Effector memory CD4-positive, alpha-beta T cell (primary cell): Measurements from ENCODE around the gene MAU2.

ENCODE experiments used
- DNase-seq, 3 donors: peaks; one replicate each; pipeline ENCODE4 v3.0.0-alpha.2; 2020
- H3K27ac ChIP-seq: 2 replicates; pipeline ENCODE4 v1.7.0; 2013; ENCODE audit warnings: mild to moderate bottlenecking, low read length, moderate library complexity; ENCODE audit not compliant: insufficient read depth, poor library complexity, severe bottlenecking
- H3K27me3 ChIP-seq: replicated peaks from 2 replicates; pipeline ENCODE4 v1.7.0; 2013; ENCODE audit warnings: mild to moderate bottlenecking, low read length; ENCODE audit not compliant: insufficient read depth, control insufficient read depth, poor library complexity, severe bottlenecking
- H3K36me3 ChIP-seq: 2 replicates; pipeline ENCODE4 v1.7.0; 2013; ENCODE audit warnings: mild to moderate bottlenecking, low read length, moderate library complexity; ENCODE audit not compliant: control insufficient read depth, insufficient read depth
- H3K4me1 ChIP-seq: 2 replicates; pipeline ENCODE4 v1.7.0; 2013; ENCODE audit warnings: low read length, mild to moderate bottlenecking; ENCODE audit not compliant: control insufficient read depth, insufficient read depth, poor library complexity, severe bottlenecking
- H3K4me3 ChIP-seq: 2 replicates; pipeline ENCODE4 v1.7.0; 2013; ENCODE audit warnings: low read length, low read depth, mild to moderate bottlenecking; ENCODE audit not compliant: insufficient read depth, poor library complexity, severe bottlenecking
- H3K9me3 ChIP-seq: 2 replicates; pipeline ENCODE4 v1.7.0; 2013; ENCODE audit warnings: mild to moderate bottlenecking, low read length, moderate library complexity; ENCODE audit not compliant: control insufficient read depth

MAU2 gene

DNA sequence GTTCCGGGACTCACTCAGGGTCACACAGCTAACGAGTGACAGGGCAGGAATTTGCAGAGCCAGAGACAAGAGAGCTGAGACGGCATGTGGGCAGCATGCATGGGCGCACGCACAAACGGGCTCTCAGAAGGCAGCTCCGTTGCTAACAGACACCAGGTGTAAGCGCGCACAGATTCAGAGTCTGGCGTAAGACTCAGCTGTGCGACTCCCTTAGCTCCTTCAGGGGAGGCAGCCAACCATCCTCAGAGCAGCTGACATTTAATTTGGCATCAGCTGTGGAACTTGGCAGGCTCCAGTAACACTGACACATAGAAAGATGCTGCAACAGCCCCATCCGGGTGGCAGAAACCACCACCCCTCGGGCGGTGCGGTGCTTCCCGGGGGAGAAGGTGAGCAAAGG lies 40.1 kb upstream of the MAU2 start:
- Histone ChIP-seq H3K27ac (no peak overlapping the region), H3K9me3 (no peaks in the 10 kb centered on the region), H3K4me1 (no peaks in the 10 kb centered on the region), H3K27me3 (no peaks in the 10 kb centered on the region), H3K36me3 (peaks cover 72% of the 10 kb centered on the region), H3K4me3 (no peak overlapping the region)
- no peak for DNase-seq

DNA sequence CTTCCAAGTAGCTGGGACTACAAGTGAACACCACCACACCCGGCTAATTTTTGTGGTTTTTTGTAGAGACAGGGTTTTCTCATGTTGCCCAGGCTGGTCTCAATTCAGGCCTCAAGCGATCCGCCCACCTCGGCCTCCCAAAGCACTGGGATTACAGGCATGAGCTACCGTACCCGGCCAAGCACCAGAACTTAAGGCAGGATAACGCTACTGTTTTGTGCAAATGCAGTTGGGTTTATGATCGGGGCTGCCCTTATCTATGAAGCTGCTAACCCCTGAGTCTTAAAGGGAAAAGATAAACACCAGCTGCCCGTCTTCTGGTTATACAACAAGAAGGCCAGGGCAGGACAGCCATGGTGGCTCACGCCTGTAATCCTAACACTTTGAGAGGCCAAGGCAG lies 34.9 kb upstream of the MAU2 start:
- Histone ChIP-seq H3K4me1 (no peaks in the 10 kb centered on the region), H3K27ac (no peak overlapping the region), H3K9me3 (no peaks in the 10 kb centered on the region), H3K4me3 (no peak overlapping the region), H3K36me3 (peaks cover 63% of the 10 kb centered on the region), H3K27me3 (no peaks in the 10 kb centered on the region)
- no peak for DNase-seq

DNA sequence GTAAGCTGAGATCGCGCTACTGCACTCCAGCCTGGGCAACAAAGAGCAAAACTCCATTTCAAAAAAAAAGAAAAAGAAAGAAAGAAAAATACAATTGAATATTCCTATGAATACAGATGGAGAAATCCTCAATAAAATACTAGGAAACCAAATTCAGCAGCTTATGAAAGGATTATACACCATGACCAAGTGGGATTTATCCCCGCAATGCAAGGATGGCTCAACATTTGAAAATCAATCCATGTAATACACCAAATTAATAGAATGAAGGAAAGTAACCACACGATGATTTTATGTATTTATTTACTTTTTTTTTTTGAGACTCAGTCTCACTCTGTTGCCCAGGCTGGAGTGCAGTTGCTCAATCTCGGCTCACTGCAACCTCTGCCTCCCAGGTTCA lies 28.0 kb upstream of the MAU2 start:
- H3K9me3 ChIP-seq, result no peaks in the 10 kb centered on the region
- no peaks in the 10 kb centered on the region for H3K4me1 ChIP-seq
- no peak overlapping the region for H3K4me3 ChIP-seq
- no peak for DNase-seq
- no peak overlapping the region for H3K27ac ChIP-seq
- peaks cover 40% of the 10 kb centered on the region for H3K36me3 ChIP-seq
- no peaks in the 10 kb centered on the region for H3K27me3 ChIP-seq

DNA sequence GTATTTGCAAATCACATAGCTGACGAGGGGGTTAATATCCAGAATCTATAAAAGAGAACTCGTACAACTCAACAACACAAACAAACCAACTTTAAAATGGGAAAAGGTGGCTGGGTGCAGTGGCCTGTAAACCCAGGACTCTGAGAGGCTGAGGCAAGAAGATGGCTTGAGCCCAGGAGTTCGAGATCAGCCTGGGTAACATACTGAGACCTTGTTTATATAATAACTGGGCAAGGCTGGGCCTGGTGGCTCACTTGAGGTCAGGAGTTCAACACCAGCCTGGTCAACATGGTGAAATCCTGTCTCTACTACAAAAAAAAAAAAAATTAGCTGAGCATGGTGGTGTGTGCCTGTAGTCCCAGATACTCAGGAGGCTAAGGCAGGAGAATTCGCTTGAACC lies 25.7 kb upstream of the MAU2 start:
- DNase-seq, result no peak
- H3K9me3 ChIP-seq, result no peaks in the 10 kb centered on the region
- no peak overlapping the region for H3K27ac ChIP-seq
- H3K27me3 ChIP-seq, result no peaks in the 10 kb centered on the region
- H3K36me3 ChIP-seq, result peaks cover 27% of the 10 kb centered on the region
- no peak overlapping the region for H3K4me3 ChIP-seq
- H3K4me1 ChIP-seq, result no peaks in the 10 kb centered on the region

DNA sequence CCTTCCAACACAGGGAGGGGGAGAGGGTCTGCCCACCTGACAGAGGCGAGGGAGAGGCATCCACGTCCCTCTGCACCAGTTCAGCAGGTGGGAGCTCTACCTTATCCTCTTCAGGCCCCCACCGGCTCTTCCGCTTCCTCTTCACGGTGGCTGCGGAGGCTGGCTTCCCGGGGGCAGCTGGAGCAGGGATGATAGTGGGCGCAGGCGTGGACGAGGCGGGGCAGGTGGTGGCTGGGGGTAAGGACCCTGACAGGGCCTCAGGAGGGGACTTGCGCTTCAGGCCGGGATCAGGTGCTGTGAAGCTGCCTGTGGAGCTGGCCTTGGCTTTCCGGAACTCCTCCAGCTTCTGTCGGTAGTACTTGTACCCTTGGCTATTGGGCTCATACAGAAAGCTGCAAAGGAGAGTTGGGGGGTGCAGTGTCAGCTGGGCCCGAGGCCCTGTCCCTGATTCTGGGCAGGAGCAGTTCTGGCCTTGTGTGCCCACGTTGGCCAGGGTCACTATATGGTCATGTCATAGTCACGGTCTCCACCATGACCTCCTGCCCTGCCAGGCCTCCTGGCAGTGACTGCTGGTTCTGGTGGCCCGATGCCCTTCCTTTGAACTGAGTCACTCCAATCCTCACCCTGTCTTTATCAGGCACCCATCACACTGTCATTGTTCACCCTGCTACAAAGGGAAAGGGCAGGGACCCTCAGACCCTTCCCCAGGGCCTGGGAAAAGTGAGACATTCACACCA lies 23.5 kb upstream of the MAU2 start:
- H3K27me3 ChIP-seq, result no peaks in the 10 kb centered on the region
- no peak overlapping the region for H3K27ac ChIP-seq
- H3K4me1 ChIP-seq, result no peaks in the 10 kb centered on the region
- no peak overlapping the region for H3K4me3 ChIP-seq
- H3K36me3 ChIP-seq, result peaks cover 42% of the 10 kb centered on the region
- no peaks in the 10 kb centered on the region for H3K9me3 ChIP-seq
- no peak for DNase-seq

DNA sequence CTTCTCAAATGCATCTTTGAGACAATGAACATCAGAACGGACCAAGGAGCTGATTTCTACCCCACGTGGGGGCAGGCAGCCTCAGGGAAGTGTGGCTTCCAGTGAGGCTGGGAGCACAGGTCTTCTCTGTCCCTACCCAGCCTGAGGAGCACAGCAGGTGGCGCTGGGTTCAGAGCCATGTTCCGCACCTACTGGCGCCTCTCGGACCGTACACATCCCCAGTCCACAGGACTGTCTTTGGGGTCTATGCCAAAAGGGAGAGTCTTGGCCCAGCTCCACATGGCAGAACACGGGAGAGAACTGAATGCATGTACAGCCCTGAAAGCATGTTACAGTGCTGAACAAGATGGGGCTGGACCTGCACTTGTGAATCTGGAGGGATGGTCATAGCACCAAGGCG lies 22.9 kb upstream of the MAU2 start:
- no peak for DNase-seq
- Histone ChIP-seq H3K4me3 (no peak overlapping the region), H3K9me3 (no peaks in the 10 kb centered on the region), H3K27ac (no peak overlapping the region), H3K4me1 (no peaks in the 10 kb centered on the region), H3K27me3 (no peaks in the 10 kb centered on the region), H3K36me3 (peaks cover 42% of the 10 kb centered on the region)

DNA sequence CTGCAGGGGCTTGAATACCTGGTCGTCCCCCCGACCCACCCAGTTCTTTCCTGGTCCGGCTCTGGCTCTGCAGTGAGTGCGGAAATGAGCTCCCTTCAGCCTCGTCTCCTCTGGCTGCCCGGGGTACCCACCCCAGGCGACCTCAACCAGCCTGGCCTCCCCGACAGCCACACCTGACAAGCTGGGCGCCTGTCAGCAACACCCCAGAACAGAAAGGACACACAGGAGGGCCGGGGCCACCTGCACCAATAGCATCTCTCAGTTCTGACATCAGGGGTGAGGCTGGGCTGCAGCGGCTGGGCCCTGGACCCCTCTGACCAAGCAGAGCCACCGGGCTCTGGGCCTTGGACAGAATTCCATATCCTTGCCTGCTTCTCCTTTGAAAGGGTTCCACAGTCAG lies 20.0 kb upstream of the MAU2 start:
- no peaks in the 10 kb centered on the region for H3K27me3 ChIP-seq
- no peak overlapping the region for H3K27ac ChIP-seq
- H3K4me1 ChIP-seq, result no peaks in the 10 kb centered on the region
- DNase-seq, result no peak
- peaks cover 54% of the 10 kb centered on the region for H3K36me3 ChIP-seq
- H3K9me3 ChIP-seq, result no peaks in the 10 kb centered on the region
- H3K4me3 ChIP-seq, result no peak overlapping the region

DNA sequence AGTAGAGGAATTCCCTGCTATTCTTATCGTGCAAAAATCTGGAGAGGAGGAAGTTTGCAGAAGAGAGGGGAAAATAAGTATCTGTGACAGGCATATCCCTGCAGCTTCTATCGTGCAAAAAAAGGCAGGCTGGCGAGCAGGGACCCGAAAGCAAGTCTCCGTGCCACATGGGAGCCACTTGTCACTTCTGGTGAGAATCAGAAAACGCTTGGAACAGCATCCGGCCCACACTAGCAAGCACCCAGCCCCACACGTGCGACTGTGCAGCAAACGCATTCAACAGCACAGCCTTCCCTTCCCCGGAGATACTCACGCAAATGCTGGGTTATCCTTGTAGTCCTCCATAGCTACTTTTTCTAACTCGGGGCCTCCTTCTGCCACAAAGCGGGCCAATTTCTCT lies 17.2 kb upstream of the MAU2 start:
- no peaks in the 10 kb centered on the region for H3K27me3 ChIP-seq
- no peaks in the 10 kb centered on the region for H3K9me3 ChIP-seq
- H3K4me1 ChIP-seq, result no peaks in the 10 kb centered on the region
- no peak overlapping the region for H3K27ac ChIP-seq
- no peak for DNase-seq
- peaks cover 75% of the 10 kb centered on the region for H3K36me3 ChIP-seq
- no peak overlapping the region for H3K4me3 ChIP-seq

DNA sequence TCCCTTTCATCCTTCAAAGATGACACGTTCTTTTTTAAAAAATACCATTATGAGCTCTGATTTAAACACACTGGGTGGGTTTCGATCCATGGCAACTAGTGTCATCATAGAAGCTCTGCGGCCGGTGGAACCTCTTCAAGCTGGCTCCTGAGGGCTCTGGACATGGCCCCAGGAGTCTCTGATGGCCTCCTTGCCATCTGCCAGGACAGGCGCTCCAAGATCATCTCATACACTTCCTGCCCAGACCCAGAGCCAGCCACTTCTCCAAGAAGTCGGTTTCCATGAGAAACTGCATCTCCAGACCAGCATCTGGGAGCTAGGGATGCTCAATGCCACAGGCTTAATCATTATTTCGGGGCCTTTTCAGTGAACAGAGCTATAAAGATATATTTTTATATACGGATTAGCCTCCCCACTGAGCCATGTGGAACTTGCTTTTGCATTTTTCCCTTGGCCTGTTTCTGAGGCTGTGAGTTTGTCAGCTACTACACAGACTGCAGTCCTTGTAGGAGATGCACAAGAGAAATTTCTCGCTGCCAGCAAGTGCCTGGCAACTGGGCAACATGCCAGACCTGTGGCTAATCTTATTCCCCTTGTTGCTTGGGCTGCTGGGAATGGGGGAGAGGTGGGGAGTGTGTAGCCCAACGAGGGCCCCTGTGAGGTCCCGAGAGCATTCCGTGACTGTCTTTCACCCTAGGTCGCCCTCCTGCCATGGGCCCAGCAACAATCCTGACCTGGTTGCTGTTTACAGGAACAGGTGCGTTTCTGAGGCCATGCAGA lies 16.3 kb upstream of the MAU2 start:
- no peaks in the 10 kb centered on the region for H3K9me3 ChIP-seq
- no peak for DNase-seq
- H3K27me3 ChIP-seq, result no peaks in the 10 kb centered on the region
- H3K36me3 ChIP-seq, result peaks cover 83% of the 10 kb centered on the region
- H3K4me3 ChIP-seq, result no peak overlapping the region
- no peaks in the 10 kb centered on the region for H3K4me1 ChIP-seq
- no peak overlapping the region for H3K27ac ChIP-seq

DNA sequence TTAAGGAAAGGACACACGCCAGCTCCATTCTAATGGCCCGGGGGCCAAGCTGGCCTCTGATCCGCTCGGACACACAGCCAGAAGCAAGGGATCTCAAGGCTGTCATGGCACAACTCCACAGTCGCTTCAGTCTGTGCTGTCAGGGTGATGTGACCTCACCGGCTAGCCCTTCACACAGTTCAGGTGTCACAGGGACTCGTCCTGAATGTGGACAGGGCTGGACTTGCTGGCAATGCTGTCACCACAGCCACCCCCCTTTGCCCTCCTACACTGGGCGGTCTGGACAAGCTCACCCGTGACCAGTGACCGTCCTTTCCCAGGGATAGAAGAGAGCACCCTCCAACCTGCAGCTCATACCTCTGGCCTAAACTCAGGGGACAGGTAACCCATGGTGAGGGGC lies 15.6 kb upstream of the MAU2 start:
- H3K4me3 ChIP-seq, result no peak overlapping the region
- no peaks in the 10 kb centered on the region for H3K27me3 ChIP-seq
- no peaks in the 10 kb centered on the region for H3K4me1 ChIP-seq
- no peak overlapping the region for H3K27ac ChIP-seq
- peaks cover 88% of the 10 kb centered on the region for H3K36me3 ChIP-seq
- DNase-seq, result no peak
- no peaks in the 10 kb centered on the region for H3K9me3 ChIP-seq
